Mesothelial cell of epicardium (in vitro differentiated cells): ENCODE measurements around the gene TGFBRAP1. TPM values are rescaled to one million over a fixed set of nuclear protein-coding genes. Genes with fewer than 3 reads are reported as not detected.

Experiments used
- DNase-seq, 2 experiments: peaks; one replicate each; pipeline ENCODE4 v3.0.0; 2021; ENCODE audit warnings: low spot score in 2 of 2; ENCODE audit not compliant: unreplicated experiment in 2 of 2
- H3K27ac Mint-ChIP-seq: 2 replicates; pipeline ENCODE4 v1.8.0; 2021; ENCODE audit warnings: mixed read lengths
- H3K27me3 Mint-ChIP-seq: 2 replicates; pipeline ENCODE4 v1.8.0; 2021; ENCODE audit warnings: low read depth, mixed read lengths
- H3K36me3 Mint-ChIP-seq: 2 replicates; pipeline ENCODE4 v1.8.0; 2021; ENCODE audit warnings: mixed read lengths
- H3K4me1 Mint-ChIP-seq: 2 replicates; pipeline ENCODE4 v1.8.0; 2021; ENCODE audit warnings: mixed read lengths
- H3K4me3 Mint-ChIP-seq: 2 replicates; pipeline ENCODE4 v1.8.0; 2021; ENCODE audit warnings: mild to moderate bottlenecking, moderate library complexity, mixed read lengths
- H3K9me3 Mint-ChIP-seq: 2 replicates; pipeline ENCODE4 v1.8.0; 2021; ENCODE audit warnings: mixed read lengths
- total RNA-seq: library from RNA; stranded (reverse); gene quantifications from 3 replicates; pipeline ENCODE4 v1.2.1, GENCODE V29; 2021
- TF ChIP-seq, protein P1 (sequence below): fragments of 200-600 bp; sonication (generic); IDR thresholded peaks from one replicate; pipeline ENCODE4 v1.5.0; 2021; ENCODE audit warnings: antibody characterized with exemption; ENCODE audit not compliant: unreplicated experiment

The TGFBRAP1 gene
- total RNA-seq, 1 donor from 2014 or later, result 23.6 TPM

DNA sequence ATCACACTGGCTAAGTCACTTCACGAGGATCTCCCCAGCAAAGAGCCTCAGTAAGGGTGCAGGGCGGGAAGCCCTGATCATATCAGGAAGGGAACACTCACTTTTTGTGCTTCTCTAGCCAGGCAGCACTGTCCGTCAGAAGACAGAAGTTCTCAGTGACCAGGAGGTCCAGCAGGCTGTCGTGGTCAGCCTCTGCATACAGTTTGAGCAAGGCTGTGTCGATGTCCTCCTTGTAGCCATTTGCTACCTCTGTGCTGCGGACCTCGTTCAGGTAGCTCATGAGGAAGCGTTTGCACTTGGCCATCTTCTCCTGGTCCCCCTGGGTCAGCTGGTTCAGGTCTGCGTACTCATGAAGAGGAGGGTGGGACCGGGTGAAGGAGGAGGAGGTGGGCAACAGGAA lies 49.3 kb downstream of the TGFBRAP1 start:
- peaks cover 21% of the 10 kb centered on the region for H3K36me3 Mint-ChIP-seq
- TF ChIP-seq, protein P1, sequence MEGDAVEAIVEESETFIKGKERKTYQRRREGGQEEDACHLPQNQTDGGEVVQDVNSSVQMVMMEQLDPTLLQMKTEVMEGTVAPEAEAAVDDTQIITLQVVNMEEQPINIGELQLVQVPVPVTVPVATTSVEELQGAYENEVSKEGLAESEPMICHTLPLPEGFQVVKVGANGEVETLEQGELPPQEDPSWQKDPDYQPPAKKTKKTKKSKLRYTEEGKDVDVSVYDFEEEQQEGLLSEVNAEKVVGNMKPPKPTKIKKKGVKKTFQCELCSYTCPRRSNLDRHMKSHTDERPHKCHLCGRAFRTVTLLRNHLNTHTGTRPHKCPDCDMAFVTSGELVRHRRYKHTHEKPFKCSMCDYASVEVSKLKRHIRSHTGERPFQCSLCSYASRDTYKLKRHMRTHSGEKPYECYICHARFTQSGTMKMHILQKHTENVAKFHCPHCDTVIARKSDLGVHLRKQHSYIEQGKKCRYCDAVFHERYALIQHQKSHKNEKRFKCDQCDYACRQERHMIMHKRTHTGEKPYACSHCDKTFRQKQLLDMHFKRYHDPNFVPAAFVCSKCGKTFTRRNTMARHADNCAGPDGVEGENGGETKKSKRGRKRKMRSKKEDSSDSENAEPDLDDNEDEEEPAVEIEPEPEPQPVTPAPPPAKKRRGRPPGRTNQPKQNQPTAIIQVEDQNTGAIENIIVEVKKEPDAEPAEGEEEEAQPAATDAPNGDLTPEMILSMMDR, result no peak
- DNase-seq, result no peak
- no peaks in the 10 kb centered on the region for H3K4me1 Mint-ChIP-seq
- H3K9me3 Mint-ChIP-seq, result no peaks in the 10 kb centered on the region
- no peaks in the 10 kb centered on the region for H3K27me3 Mint-ChIP-seq
- H3K27ac Mint-ChIP-seq, result no peak overlapping the region
- no peak overlapping the region for H3K4me3 Mint-ChIP-seq

DNA sequence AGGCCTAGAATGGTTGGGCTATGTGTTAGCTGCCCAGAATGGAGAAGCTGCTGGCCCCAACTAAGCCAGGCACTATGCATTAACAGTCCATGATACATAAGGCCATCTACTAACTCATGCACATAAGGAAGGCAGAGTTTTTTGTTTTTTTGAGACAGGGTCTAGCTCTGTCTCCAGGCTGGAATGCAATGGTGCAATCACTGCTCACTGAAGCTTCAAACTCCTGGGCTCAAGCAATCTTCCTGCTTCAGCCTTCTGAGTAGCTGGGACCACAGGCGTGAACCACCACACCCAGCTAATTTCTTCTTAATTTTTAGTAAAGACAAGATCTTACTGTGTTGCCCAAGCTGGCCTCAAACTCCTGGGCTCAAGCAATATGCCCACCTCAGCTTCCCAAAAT lies 50.4 kb downstream of the TGFBRAP1 start:
- no peak overlapping the region for H3K27ac Mint-ChIP-seq
- no peak for DNase-seq
- no peaks in the 10 kb centered on the region for H3K27me3 Mint-ChIP-seq
- no peaks in the 10 kb centered on the region for H3K9me3 Mint-ChIP-seq
- TF ChIP-seq, protein P1, result no peak
- H3K4me3 Mint-ChIP-seq, result no peak overlapping the region
- H3K4me1 Mint-ChIP-seq, result no peaks in the 10 kb centered on the region
- H3K36me3 Mint-ChIP-seq, result peaks cover 23% of the 10 kb centered on the region

DNA sequence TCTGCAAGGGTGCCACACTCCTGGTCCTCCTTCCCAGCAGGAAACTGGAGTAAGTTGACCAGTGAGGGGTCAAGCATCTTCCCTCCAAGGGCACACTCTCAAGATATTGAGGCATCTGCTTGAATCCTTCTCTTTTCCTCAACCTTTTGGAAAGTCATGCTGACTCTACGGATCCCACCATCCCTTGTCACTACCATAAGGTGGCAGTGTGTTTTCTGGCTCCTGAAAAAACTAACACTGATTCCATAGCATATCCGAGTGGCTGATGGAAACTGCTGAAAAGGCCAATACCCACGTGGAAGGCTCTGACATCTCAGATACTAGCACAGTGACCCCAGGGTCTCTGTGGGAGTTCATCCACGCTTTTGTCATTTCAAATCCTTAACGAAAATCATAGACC lies 50.9 kb downstream of the TGFBRAP1 start:
- H3K27me3 Mint-ChIP-seq, result no peaks in the 10 kb centered on the region
- TF ChIP-seq, protein P1, result no peak
- DNase-seq, result no peak
- H3K36me3 Mint-ChIP-seq, result peaks cover 23% of the 10 kb centered on the region
- no peak overlapping the region for H3K27ac Mint-ChIP-seq
- H3K9me3 Mint-ChIP-seq, result no peaks in the 10 kb centered on the region
- no peaks in the 10 kb centered on the region for H3K4me1 Mint-ChIP-seq
- H3K4me3 Mint-ChIP-seq, result no peak overlapping the region

DNA sequence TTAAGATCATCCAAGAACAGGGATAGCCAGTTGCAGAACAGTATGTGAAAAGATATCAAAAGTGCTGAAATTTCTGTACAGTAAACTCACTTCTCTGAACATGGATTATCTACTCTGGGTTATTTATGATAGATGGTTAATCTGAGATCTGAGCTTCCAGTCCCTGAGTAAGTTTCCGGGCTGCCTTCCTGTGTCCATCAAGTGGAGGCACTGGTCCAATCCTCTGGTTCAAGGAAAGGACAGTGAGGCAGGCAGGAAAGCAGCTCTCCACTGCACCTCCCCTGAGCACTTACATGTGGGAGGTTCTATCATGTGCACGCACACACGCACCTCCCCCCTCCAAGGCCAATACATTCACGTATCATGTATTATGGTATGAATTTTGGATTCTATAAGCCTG lies 55.5 kb downstream of the TGFBRAP1 start:
- peak overlapping the region; percentile 50 for H3K27ac Mint-ChIP-seq
- peaks cover 27% of the 10 kb centered on the region for H3K36me3 Mint-ChIP-seq
- DNase-seq, result no peak
- H3K4me1 Mint-ChIP-seq, result no peaks in the 10 kb centered on the region
- no peaks in the 10 kb centered on the region for H3K27me3 Mint-ChIP-seq
- TF ChIP-seq, protein P1, result no peak
- no peaks in the 10 kb centered on the region for H3K9me3 Mint-ChIP-seq
- H3K4me3 Mint-ChIP-seq, result no peak overlapping the region

DNA sequence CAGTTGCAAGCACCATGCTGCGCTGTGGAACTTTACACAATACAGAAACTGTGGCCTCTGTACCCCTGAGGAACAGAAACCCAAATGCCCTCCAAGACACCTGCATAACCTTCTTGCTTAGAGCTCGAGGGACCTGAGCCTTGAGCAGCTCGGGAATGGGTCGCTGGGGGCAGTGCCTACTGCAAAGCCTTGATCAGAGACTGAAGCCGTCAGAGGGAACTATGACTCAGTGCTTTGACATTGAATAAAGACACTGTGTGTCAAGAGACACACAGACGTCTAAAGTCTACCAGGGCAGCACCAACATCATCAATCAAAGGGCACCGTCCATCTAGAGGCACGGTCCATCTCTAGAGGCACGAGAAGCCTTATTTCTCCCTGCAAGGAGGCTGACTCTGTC lies 57.4 kb downstream of the TGFBRAP1 start:
- Mint-ChIP-seq H3K27me3 (no peaks in the 10 kb centered on the region), H3K4me3 (no peak overlapping the region), H3K4me1 (no peaks in the 10 kb centered on the region), H3K27ac (no peak overlapping the region), H3K36me3 (peaks cover 30% of the 10 kb centered on the region), H3K9me3 (no peaks in the 10 kb centered on the region)
- TF ChIP-seq, protein P1, result no peak
- DNase-seq, result no peak

DNA sequence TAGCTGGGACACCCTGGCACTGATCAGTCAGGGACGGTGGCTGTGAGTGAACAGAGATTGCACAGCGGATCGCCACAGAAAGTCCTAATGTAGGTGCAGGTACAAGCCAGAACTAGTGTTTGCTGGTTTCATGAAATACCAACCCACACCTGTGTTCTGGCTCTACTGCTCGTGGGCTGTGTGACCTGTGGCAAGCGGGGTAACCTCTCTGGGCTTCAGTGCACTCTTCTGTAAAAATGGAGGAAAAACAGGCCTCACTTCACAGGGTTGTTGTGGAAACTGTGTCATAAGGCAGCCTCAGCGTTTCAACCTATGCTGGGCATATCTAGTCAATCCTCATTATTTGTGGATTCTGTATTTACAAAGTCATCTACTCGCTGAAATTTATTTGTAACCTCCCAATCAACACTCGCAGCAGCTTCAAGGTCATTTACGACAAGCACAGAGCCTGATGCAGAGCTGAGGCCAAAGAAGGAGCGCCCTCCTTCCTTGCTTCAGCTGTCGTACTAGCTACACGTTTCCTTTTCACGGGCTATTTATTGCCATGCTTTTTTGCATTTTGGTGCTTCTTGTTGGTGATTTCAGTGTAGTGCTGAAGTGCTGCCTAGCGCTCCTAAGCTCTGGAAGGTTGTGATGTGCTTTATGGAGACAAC lies 58.0 kb downstream of the TGFBRAP1 start:
- H3K36me3 Mint-ChIP-seq, result peaks cover 29% of the 10 kb centered on the region
- no peak overlapping the region for H3K4me3 Mint-ChIP-seq
- H3K4me1 Mint-ChIP-seq, result no peaks in the 10 kb centered on the region
- DNase-seq, result no peak
- H3K27me3 Mint-ChIP-seq, result no peaks in the 10 kb centered on the region
- H3K9me3 Mint-ChIP-seq, result no peaks in the 10 kb centered on the region
- no peak overlapping the region for H3K27ac Mint-ChIP-seq
- TF ChIP-seq, protein P1, result no peak
